GM12878 (cell line): ENCODE data around the gene PPP1R9B. TPM values are rescaled to one million over a fixed set of nuclear protein-coding genes. Genes with fewer than 3 reads are reported as not detected.

ENCODE experiments used
- BHLHE40 ChIP-seq, 2 experiments: fragments of 450-650 bp in 1 of 2; IDR thresholded peaks; 2 replicates each; pipeline ENCODE4 v1.6.1; 2011 to 2017; ENCODE audit warnings: low read depth in 2 of 2, borderline replicate concordance in 1 of 2, improper control_type of control experiment in 1 of 2, low read length in 1 of 2, mild to moderate bottlenecking in 1 of 2
- CBX3 ChIP-seq: fragments of 200-600 bp; sonication (generic); IDR thresholded peaks from 2 replicates; pipeline ENCODE4 v1.6.1; 2016; ENCODE audit warnings: low read depth, borderline replicate concordance
- EED ChIP-seq: sonication (generic); IDR thresholded peaks from 2 replicates; pipeline ENCODE4 v1.6.1; 2016; ENCODE audit warnings: antibody characterized with exemption, low read depth
- FOXK2 ChIP-seq: fragments of 450-650 bp; IDR thresholded peaks from 2 replicates; pipeline ENCODE4 v1.6.1; 2017; ENCODE audit warnings: mild to moderate bottlenecking, moderate library complexity
- IRF5 ChIP-seq: fragments of 450-650 bp; IDR thresholded peaks from 2 replicates; pipeline ENCODE4 v1.6.1; 2017; ENCODE audit warnings: borderline replicate concordance
- KLF5 ChIP-seq: fragments of 450-650 bp; IDR thresholded peaks from 2 replicates; pipeline ENCODE4 v1.6.1; 2014; ENCODE audit warnings: mild to moderate bottlenecking; ENCODE audit not compliant: partially characterized antibody
- NBN ChIP-seq: fragments of 450-650 bp; IDR thresholded peaks from 2 replicates; pipeline ENCODE4 v1.6.1; 2016
- SMARCA5 ChIP-seq: fragments of 450-650 bp; IDR thresholded peaks from 2 replicates; pipeline ENCODE4 v1.6.1; 2017; ENCODE audit warnings: mild to moderate bottlenecking
- TCF12 ChIP-seq: IDR thresholded peaks from 2 replicates; pipeline ENCODE4 v1.6.1; 2011; ENCODE audit warnings: low read depth, mild to moderate bottlenecking, low read length
- polyA plus RNA-seq, 11 experiments: library from polyadenylated mRNA; depleted of rRNA in 4 of 11; unstranded in 6 of 11; stranded (reverse) in 5 of 11; fragments of >200 nt; fragmentation: Nextera tagmentation in 4 of 11; fragmentation: Illumina TruSeq in 1 of 11; extraction: Ambion mirVana in 4 of 11; extraction: Trizol in 1 of 11; gene quantifications; 1 replicate in 1 of 11; 2 replicates in 10 of 11; pipeline versions ENCODE4 v1.2.1 to v1.2.3, GENCODE V29; 2011 to 2016; ENCODE audit warnings: inconsistent platforms in 2 of 11, missing spikeins in 2 of 11, low read depth in 1 of 11
- total RNA-seq, 4 experiments: library from RNA; depleted of rRNA in 3 of 4; stranded (reverse); fragments of >200 nt in 3 of 4; fragmentation: Illumina TruSeq in 1 of 4; extraction: Trizol in 1 of 4; gene quantifications; 2 replicates each; pipeline versions ENCODE4 v1.2.1 to v1.2.3, GENCODE V29; 2013 to 2021
- TF ChIP-seq, protein P1 (sequence below): fragments of 450-650 bp; IDR thresholded peaks from 2 replicates; pipeline ENCODE4 v1.6.1; 2016; ENCODE audit warnings: mild to moderate bottlenecking, moderate library complexity, borderline replicate concordance

Gene PPP1R9B
- total and polyA plus RNA-seq, 10 of the 15 experiments (the other 5 are each of a cell fraction or from before 2014, with no cell fraction given): 0.20 to 107 (median 37.5) TPM

GRCh38 chr17:50172130-50172529, 21.7 kb upstream of the PPP1R9B start (continued):
- TF ChIP-seq TCF12 (no peak), KLF5 (no peak), EED (no peak), SMARCA5 (no peak), CBX3 (no peak), IRF5 (no peak), NBN (no peak), BHLHE40 (IDR thresholded peaks at IDR 0.05; ENCODE audit: borderline replicate concordance in 1 of 2, low read depth in 2 of 2, low read length in 1 of 2) (no peak), FOXK2 (no peak)
- TF ChIP-seq, protein P1, sequence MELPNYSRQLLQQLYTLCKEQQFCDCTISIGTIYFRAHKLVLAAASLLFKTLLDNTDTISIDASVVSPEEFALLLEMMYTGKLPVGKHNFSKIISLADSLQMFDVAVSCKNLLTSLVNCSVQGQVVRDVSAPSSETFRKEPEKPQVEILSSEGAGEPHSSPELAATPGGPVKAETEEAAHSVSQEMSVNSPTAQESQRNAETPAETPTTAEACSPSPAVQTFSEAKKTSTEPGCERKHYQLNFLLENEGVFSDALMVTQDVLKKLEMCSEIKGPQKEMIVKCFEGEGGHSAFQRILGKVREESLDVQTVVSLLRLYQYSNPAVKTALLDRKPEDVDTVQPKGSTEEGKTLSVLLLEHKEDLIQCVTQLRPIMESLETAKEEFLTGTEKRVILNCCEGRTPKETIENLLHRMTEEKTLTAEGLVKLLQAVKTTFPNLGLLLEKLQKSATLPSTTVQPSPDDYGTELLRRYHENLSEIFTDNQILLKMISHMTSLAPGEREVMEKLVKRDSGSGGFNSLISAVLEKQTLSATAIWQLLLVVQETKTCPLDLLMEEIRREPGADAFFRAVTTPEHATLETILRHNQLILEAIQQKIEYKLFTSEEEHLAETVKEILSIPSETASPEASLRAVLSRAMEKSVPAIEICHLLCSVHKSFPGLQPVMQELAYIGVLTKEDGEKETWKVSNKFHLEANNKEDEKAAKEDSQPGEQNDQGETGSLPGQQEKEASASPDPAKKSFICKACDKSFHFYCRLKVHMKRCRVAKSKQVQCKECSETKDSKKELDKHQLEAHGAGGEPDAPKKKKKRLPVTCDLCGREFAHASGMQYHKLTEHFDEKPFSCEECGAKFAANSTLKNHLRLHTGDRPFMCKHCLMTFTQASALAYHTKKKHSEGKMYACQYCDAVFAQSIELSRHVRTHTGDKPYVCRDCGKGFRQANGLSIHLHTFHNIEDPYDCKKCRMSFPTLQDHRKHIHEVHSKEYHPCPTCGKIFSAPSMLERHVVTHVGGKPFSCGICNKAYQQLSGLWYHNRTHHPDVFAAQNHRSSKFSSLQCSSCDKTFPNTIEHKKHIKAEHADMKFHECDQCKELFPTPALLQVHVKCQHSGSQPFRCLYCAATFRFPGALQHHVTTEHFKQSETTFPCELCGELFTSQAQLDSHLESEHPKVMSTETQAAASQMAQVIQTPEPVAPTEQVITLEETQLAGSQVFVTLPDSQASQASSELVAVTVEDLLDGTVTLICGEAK: no peak
- TF ChIP-seq, all 136 proteins: peak for 0
